ENCODE data around the gene DNAH17. TPM values are rescaled to one million over a fixed set of nuclear protein-coding genes. Genes with fewer than 3 reads are reported as not detected.

The DNAH17 gene
- total RNA-seq, 1 experiment from 2014 or later: 0.23 TPM

DNA sequence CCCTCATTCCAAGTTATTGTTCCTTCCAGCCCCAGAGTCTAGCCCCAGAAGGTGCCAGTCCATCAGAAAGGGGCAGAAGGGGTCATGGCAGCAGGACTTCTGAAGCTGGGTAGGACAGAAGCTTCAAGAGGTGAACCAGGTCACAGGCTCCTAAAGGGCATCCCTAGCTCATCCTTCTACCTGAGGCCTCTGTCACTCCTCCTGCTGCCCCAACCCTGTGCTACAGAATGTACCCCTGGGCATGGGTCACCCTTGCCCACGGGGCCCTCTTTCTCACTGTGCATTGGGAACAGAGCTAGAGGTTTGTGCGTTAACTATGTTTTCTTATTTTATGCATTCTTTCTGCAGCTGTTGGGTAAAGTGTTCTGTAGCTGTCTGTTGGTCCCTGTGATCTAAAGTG lies 46.5 kb downstream of the DNAH17 start:
- Histone ChIP-seq H3K27me3 (replicated peaks; ENCODE audit: control insufficient read depth, insufficient read depth, low read length) (no peaks in the 10 kb centered on the region), H3K9me3 (no peaks in the 10 kb centered on the region), H3K4me3 (ENCODE audit: low read depth, low read length) (no peak overlapping the region), H3K36me3 (ENCODE audit: control insufficient read depth, insufficient read depth, low read length) (no peaks in the 10 kb centered on the region), H3K4me1 (peaks cover 11% of the 10 kb centered on the region; the same call in 1 of the 2 replicates)
- H3K27ac Mint-ChIP-seq (ENCODE audit: unreplicated experiment): no peak overlapping the region
- ChIA-PET POLR2A (no interaction called here), CTCF (no interaction called here)
- no TSS peak for BruUV-seq (replicated peaks)
- intact Hi-C loops (cut with micrococcal nuclease; ENCODE audit: unreplicated experiment): loop anchor here (5.0 kb wide), 1 partner anchor 1083 kb away; no protein-coding TSS in a partner anchor
- H3K36me3 Mint-ChIP-seq (ENCODE audit: insufficient read depth, unreplicated experiment): no peaks in the 10 kb centered on the region
- no peaks in the 10 kb centered on the region for H3K9me3 Mint-ChIP-seq (ENCODE audit: unreplicated experiment)
- H3K27me3 Mint-ChIP-seq (ENCODE audit: insufficient read depth, unreplicated experiment): no peaks in the 10 kb centered on the region
- no peak for DNase-seq
- H3K4me1 Mint-ChIP-seq (ENCODE audit: low read depth, unreplicated experiment): peaks cover 13% of the 10 kb centered on the region
- no peak overlapping the region for H3K4me3 Mint-ChIP-seq (ENCODE audit: unreplicated experiment)
- TF ChIP-seq, protein P1, sequence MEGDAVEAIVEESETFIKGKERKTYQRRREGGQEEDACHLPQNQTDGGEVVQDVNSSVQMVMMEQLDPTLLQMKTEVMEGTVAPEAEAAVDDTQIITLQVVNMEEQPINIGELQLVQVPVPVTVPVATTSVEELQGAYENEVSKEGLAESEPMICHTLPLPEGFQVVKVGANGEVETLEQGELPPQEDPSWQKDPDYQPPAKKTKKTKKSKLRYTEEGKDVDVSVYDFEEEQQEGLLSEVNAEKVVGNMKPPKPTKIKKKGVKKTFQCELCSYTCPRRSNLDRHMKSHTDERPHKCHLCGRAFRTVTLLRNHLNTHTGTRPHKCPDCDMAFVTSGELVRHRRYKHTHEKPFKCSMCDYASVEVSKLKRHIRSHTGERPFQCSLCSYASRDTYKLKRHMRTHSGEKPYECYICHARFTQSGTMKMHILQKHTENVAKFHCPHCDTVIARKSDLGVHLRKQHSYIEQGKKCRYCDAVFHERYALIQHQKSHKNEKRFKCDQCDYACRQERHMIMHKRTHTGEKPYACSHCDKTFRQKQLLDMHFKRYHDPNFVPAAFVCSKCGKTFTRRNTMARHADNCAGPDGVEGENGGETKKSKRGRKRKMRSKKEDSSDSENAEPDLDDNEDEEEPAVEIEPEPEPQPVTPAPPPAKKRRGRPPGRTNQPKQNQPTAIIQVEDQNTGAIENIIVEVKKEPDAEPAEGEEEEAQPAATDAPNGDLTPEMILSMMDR (IDR thresholded peaks at IDR 0.05; ENCODE audit: insufficient read depth in 1 of 2, low read depth in 1 of 2, low read length in 1 of 2, severe bottlenecking in 1 of 2, unreplicated experiment in 1 of 2): no peak

DNA sequence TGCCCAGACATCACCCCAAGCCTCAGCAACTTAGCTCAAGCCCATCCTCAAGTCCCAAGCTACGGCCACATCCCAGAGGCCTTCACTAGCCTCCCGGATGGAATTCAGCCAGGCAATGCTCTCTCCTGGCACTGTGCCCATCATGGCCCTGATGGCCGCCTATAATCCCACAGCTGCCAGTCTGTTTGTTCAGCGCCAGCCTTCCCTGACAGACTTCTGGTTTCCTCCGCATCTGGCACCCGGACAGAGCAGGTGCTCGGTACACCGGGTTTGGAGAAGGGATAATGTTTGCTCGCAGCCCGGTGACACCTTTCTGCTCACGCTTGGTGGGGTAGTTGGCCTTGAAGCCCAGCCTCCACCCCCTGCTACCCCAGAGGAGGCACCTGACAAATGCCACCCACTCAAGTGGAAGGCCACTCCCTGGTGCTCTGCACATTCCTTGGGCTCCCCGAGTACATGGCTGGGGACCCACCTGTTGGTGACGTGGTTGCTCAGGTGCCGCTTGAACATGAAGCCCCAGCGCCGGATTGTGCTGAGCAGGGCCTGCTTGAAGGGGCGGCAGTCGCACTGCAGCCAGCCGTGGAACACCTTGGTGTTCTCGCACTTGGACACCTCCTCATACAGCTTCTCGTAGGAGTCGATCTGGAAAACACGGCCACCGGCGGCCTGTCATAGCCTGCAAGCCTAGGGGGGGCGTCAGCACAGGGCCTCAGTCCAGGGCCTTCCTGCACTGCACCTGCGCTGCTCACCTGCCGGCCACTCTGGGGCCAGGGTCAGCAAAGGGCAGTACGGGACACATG lies 47.1 kb downstream of the DNAH17 start:
- no peak overlapping the region for H3K27ac Mint-ChIP-seq (ENCODE audit: unreplicated experiment)
- intact Hi-C loops (cut with micrococcal nuclease; ENCODE audit: unreplicated experiment): loop anchor here (5.0 kb wide), 1 partner anchor 1083 kb away; no protein-coding TSS in a partner anchor
- Histone ChIP-seq H3K9me3 (no peaks in the 10 kb centered on the region), H3K36me3 (ENCODE audit: control insufficient read depth, insufficient read depth, low read length) (no peaks in the 10 kb centered on the region), H3K27me3 (replicated peaks; ENCODE audit: control insufficient read depth, insufficient read depth, low read length) (no peaks in the 10 kb centered on the region), H3K4me1 (peaks cover 11% of the 10 kb centered on the region; the same call in 1 of the 2 replicates), H3K4me3 (ENCODE audit: low read depth, low read length) (no peak overlapping the region)
- H3K27me3 Mint-ChIP-seq (ENCODE audit: insufficient read depth, unreplicated experiment): no peaks in the 10 kb centered on the region
- H3K4me1 Mint-ChIP-seq (ENCODE audit: low read depth, unreplicated experiment): peaks cover 11% of the 10 kb centered on the region
- POLR2A ChIA-PET: no interaction called here
- no peak overlapping the region for H3K4me3 Mint-ChIP-seq (ENCODE audit: unreplicated experiment)
- H3K9me3 Mint-ChIP-seq (ENCODE audit: unreplicated experiment): no peaks in the 10 kb centered on the region
- CTCF ChIA-PET: no interaction called here
- BruUV-seq (replicated peaks): no TSS peak
- TF ChIP-seq, protein P1 (IDR thresholded peaks at IDR 0.05; ENCODE audit: insufficient read depth in 1 of 2, low read depth in 1 of 2, low read length in 1 of 2, severe bottlenecking in 1 of 2, unreplicated experiment in 1 of 2): no peak
- DNase-seq: no peak
- no peaks in the 10 kb centered on the region for H3K36me3 Mint-ChIP-seq (ENCODE audit: insufficient read depth, unreplicated experiment)

DNA sequence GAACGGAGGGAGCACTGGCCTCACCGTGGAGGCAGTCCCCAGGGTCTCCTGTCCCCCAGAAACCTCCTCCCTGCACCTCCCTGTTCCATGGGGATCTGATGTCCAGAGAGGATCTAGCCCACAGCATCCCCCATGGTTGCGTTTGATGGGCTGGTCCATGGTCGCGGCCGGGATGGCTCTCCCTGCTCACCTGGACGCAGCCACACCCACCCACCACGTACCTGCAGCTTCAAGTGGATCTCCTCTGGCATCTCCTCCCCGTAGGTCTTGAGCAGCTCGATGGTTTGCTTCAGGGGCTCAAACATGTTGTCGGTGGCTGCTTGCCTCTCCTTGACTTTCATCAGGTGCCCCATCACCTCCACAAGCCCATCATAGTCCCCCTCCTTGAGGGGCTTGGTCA lies 47.9 kb downstream of the DNAH17 start:
- H3K4me3 Mint-ChIP-seq (ENCODE audit: unreplicated experiment): no peak overlapping the region
- Histone ChIP-seq H3K4me1 (peaks cover 11% of the 10 kb centered on the region; the same call in 1 of the 2 replicates), H3K9me3 (no peaks in the 10 kb centered on the region), H3K4me3 (ENCODE audit: low read depth, low read length) (no peak overlapping the region), H3K27me3 (replicated peaks; ENCODE audit: control insufficient read depth, insufficient read depth, low read length) (no peaks in the 10 kb centered on the region), H3K36me3 (ENCODE audit: control insufficient read depth, insufficient read depth, low read length) (no peaks in the 10 kb centered on the region)
- no peaks in the 10 kb centered on the region for H3K27me3 Mint-ChIP-seq (ENCODE audit: insufficient read depth, unreplicated experiment)
- H3K4me1 Mint-ChIP-seq (ENCODE audit: low read depth, unreplicated experiment): peaks cover 11% of the 10 kb centered on the region
- no peaks in the 10 kb centered on the region for H3K36me3 Mint-ChIP-seq (ENCODE audit: insufficient read depth, unreplicated experiment)
- TF ChIP-seq, protein P1 (IDR thresholded peaks at IDR 0.05; ENCODE audit: insufficient read depth in 1 of 2, low read depth in 1 of 2, low read length in 1 of 2, severe bottlenecking in 1 of 2, unreplicated experiment in 1 of 2): no peak
- POLR2A ChIA-PET: no interaction called here
- intact Hi-C loops (cut with micrococcal nuclease; ENCODE audit: unreplicated experiment): no loop called here
- DNase-seq: no peak
- CTCF ChIA-PET: no interaction called here
- H3K27ac Mint-ChIP-seq (ENCODE audit: unreplicated experiment): no peak overlapping the region
- BruUV-seq (replicated peaks): no TSS peak
- H3K9me3 Mint-ChIP-seq (ENCODE audit: unreplicated experiment): no peaks in the 10 kb centered on the region
